DND-41 (cell line): Measurements from ENCODE around the gene ZC3H7B.

ENCODE experiments used
- CTCF ChIP-seq: IDR thresholded peaks from 2 replicates; pipeline ENCODE4 v1.5.1; 2012; ENCODE audit warnings: borderline replicate concordance, low read length, moderate library complexity, mild to moderate bottlenecking; ENCODE audit not compliant: poor library complexity, severe bottlenecking; ENCODE audit errors: extremely low read depth
- EZH2 ChIP-seq: IDR thresholded peaks from 3 replicates; pipeline ENCODE4 v1.6.1; 2012; ENCODE audit warnings: borderline replicate concordance, low read depth, mild to moderate bottlenecking, moderate library complexity, low read length, inconsistent platforms; ENCODE audit not compliant: severe bottlenecking

GRCh38 chr22:41263704-41264103 lies 37.6 kb upstream of the ZC3H7B start:
- no peak for TF ChIP-seq EZH2
- no peak for TF ChIP-seq CTCF
